ENCODE measurements around the gene RAET1G.
"Not testable (repeated sequence)": the region's sequence is repeated elsewhere in the genome, so short reads cannot be mapped to it uniquely, and the experiment has no call there.

RAET1G gene

GRCh38 chr6:149953934-149954327 is 31.0 kb upstream of the RAET1G start:
- DNase-seq (ENCODE audit: low read depth), result not testable (repeated sequence)

- not testable (repeated sequence) for DNase-seq (ENCODE audit: low read depth)
Measured at GRCh38 chr6:149953390-149953789, 30.5 kb upstream of the RAET1G start.

- no peak for DNase-seq (ENCODE audit: low read depth)
Measured at GRCh38 chr6:149951626-149952025, 28.7 kb upstream of the RAET1G start.

- no peak for DNase-seq (ENCODE audit: low read depth)
Measured at GRCh38 chr6:149951096-149951495, 28.2 kb upstream of the RAET1G start.

GRCh38 chr6:149950423-149950822 is 27.5 kb upstream of the RAET1G start:
- no peak for DNase-seq (ENCODE audit: low read depth)

GRCh38 chr6:149948616-149949015 is 25.7 kb upstream of the RAET1G start:
- DNase-seq (ENCODE audit: low read depth), result no peak

GRCh38 chr6:149948011-149948410 is 25.1 kb upstream of the RAET1G start:
- no peak for DNase-seq (ENCODE audit: low read depth)

- DNase-seq (ENCODE audit: low read depth), result not testable (repeated sequence)
Measured at GRCh38 chr6:149947533-149947932, 24.6 kb upstream of the RAET1G start.

- DNase-seq (ENCODE audit: low read depth), result not testable (repeated sequence)
Measured at GRCh38 chr6:149946631-149947030, 23.7 kb upstream of the RAET1G start.

- not testable (repeated sequence) for DNase-seq (ENCODE audit: low read depth)
Measured at GRCh38 chr6:149945276-149945675, 22.4 kb upstream of the RAET1G start.

GRCh38 chr6:149943321-149943720 is 20.4 kb upstream of the RAET1G start:
- not testable (repeated sequence) for DNase-seq (ENCODE audit: low read depth)

GRCh38 chr6:149942461-149942829 is 19.5 kb upstream of the RAET1G start:
- DNase-seq (ENCODE audit: low read depth), result no peak

- DNase-seq (ENCODE audit: low read depth), result peak; percentile 98
Measured at GRCh38 chr6:149941583-149942460, 18.9 kb upstream of the RAET1G start, which contains the start of gene ULBP2. TSS of gene ULBP2 (plus strand) at chr6:149942014. CDS start at chr6:149942073, 59 bp downstream.

- DNase-seq (ENCODE audit: low read depth), result no peak
Measured at GRCh38 chr6:149940672-149940982, 17.7 kb upstream of the RAET1G start.

GRCh38 chr6:149939909-149940671 is 17.2 kb upstream of the RAET1G start:
- DNase-seq (ENCODE audit: low read depth), result no peak

- no peak for DNase-seq (ENCODE audit: low read depth)
Measured at GRCh38 chr6:149939356-149939648, 16.4 kb upstream of the RAET1G start.

- DNase-seq (ENCODE audit: low read depth), result peak; percentile 23
Measured at GRCh38 chr6:149938571-149939355, 15.8 kb upstream of the RAET1G start.

- DNase-seq (ENCODE audit: low read depth), result not testable (repeated sequence)
Measured at GRCh38 chr6:149938013-149938570, 15.2 kb upstream of the RAET1G start.

GRCh38 chr6:149936743-149937142 is 13.8 kb upstream of the RAET1G start:
- no peak for DNase-seq (ENCODE audit: low read depth)

GRCh38 chr6:149935668-149936067 is 12.7 kb upstream of the RAET1G start:
- DNase-seq (ENCODE audit: low read depth), result no peak

- peak; percentile 41 for DNase-seq (ENCODE audit: low read depth)
Measured at GRCh38 chr6:149935246-149935645, 12.3 kb upstream of the RAET1G start.
